Natural killer cell (primary cell): ENCODE measurements around the gene TMEM151A. TPM values are rescaled to one million over a fixed set of nuclear protein-coding genes. Genes with fewer than 3 reads are reported as not detected.

Experiments
- ATAC-seq, 3 donors: fragments of 150-1000 bp in 2 of 3; fragments of 200-7000 bp in 1 of 3; cut with Tn5 transposase; 1 replicate in 1 of 3; 2 replicates in 2 of 3; pipeline ENCODE4 v1.10.0; 2021; ENCODE audit warnings: mild to moderate bottlenecking in 2 of 3, moderate library complexity in 2 of 3
- DNase-seq, 2 donors: peaks; one replicate each; pipeline versions ENCODE4 v3.0.0 to v3.0.0-alpha.2; 2013 to 2021; ENCODE audit warnings: mixed read lengths in 1 of 2
- H3K27ac ChIP-seq: one replicate; pipeline ENCODE4 v1.5.1; 2013; ENCODE audit warnings: mild to moderate bottlenecking, low read length
- H3K27me3 ChIP-seq: one replicate; pipeline ENCODE4 v1.6.1; 2013; ENCODE audit warnings: low read length; ENCODE audit not compliant: control insufficient read depth, insufficient read depth
- H3K36me3 ChIP-seq: one replicate; pipeline ENCODE4 v1.6.1; 2013; ENCODE audit warnings: low read length; ENCODE audit not compliant: control insufficient read depth, insufficient read depth
- H3K4me1 ChIP-seq: one replicate; pipeline ENCODE4 v1.6.1; 2013; ENCODE audit warnings: low read length; ENCODE audit not compliant: control insufficient read depth, insufficient read depth
- H3K4me3 ChIP-seq: one replicate; pipeline ENCODE4 v1.5.1; 2013; ENCODE audit warnings: low read length
- H3K9me3 ChIP-seq: one replicate; pipeline ENCODE4 v1.6.1; 2013; ENCODE audit warnings: low read length; ENCODE audit not compliant: control insufficient read depth, insufficient read depth
- H3K27ac Mint-ChIP-seq, 2 donors: one replicate each; pipeline ENCODE4 v1.8.0; 2022; ENCODE audit warnings: mild to moderate bottlenecking in 2 of 2, mixed read lengths in 2 of 2, moderate library complexity in 1 of 2
- H3K27me3 Mint-ChIP-seq, 2 donors: one replicate each; pipeline ENCODE4 v1.8.0; 2022; ENCODE audit warnings: low read depth in 2 of 2, mixed read lengths in 2 of 2
- H3K36me3 Mint-ChIP-seq: one replicate; pipeline ENCODE4 v1.8.0; 2022; ENCODE audit warnings: mixed read lengths
- H3K4me1 Mint-ChIP-seq, 2 donors: one replicate each; pipeline ENCODE4 v1.8.0; 2022; ENCODE audit warnings: mixed read lengths in 2 of 2
- H3K4me3 Mint-ChIP-seq: one replicate; pipeline ENCODE4 v1.8.0; 2022; ENCODE audit warnings: mild to moderate bottlenecking, moderate library complexity, mixed read lengths
- H3K9me3 Mint-ChIP-seq, 2 donors: one replicate each; pipeline ENCODE4 v1.8.0; 2022; ENCODE audit warnings: mixed read lengths in 2 of 2
- CTCF ChIP-seq: fragments of 200-600 bp; IDR thresholded peaks from one replicate; pipeline ENCODE4 v1.8.0; 2022; ENCODE audit warnings: antibody characterized with exemption
- WGBS: methylation state at CpG from one replicate; pipeline ENCODE4 v1.1.7; 2013; ENCODE audit warnings: missing lambda C conversion rate; ENCODE audit not compliant: insufficient coverage; 5-methylcytosine and 5-hydroxymethylcytosine counted together
- intact Hi-C: fragments of 100-400 bp; cut with micrococcal nuclease; formaldehyde crosslinking; loops from one replicate; pipeline ENCODE4 v1.14.2; 2022
- total RNA-seq, 4 donors: library from RNA; stranded (reverse); fragments of 120-200 nt in 1 of 4; gene quantifications; one replicate each; pipeline versions ENCODE4 v1.2.3 to v1.2.4, GENCODE V29; 2013 to 2022

TMEM151A gene
- total RNA-seq, 3 donors from 2014 or later (not counting 1 experiment from before 2014, with no cell fraction given) = not detected

- no peaks in the 10 kb centered on the region for H3K36me3 Mint-ChIP-seq
- no peaks in the 10 kb centered on the region for H3K27me3 Mint-ChIP-seq
- peaks cover 23% of the 10 kb centered on the region for H3K36me3 ChIP-seq
Measured at GRCh38 chr11:66266378-66267038, 25.2 kb upstream of the TMEM151A start.

GRCh38 chr11:66267039-66267378 is 24.7 kb upstream of the TMEM151A start:
- H3K36me3 ChIP-seq = peaks cover 22% of the 10 kb centered on the region
- H3K36me3 Mint-ChIP-seq = no peaks in the 10 kb centered on the region

More at GRCh38 chr11:66266378-66267038, 25.2 kb upstream of the TMEM151A start:
- Mint-ChIP-seq H3K4me1 (peaks cover 33 to 39% of the 10 kb centered on the region in 2 donors), H3K9me3 (no peaks in the 10 kb centered on the region), H3K4me3 (peak overlapping the region; percentile 97), H3K27ac (peak overlapping the region in 1 of 2 donors; percentile 98)
- intact Hi-C loops = no loop called here
- H3K4me3 ChIP-seq = no peak overlapping the region
- 95% methylated on average over 20 of the region's 20 CpGs for WGBS
- TF ChIP-seq CTCF = no peak
- DNase-seq (no peak), ATAC-seq (no peak)
- H3K9me3 ChIP-seq = no peaks in the 10 kb centered on the region
- H3K4me1 ChIP-seq = peaks cover 45% of the 10 kb centered on the region
- H3K27ac ChIP-seq = no peak overlapping the region
- no peaks in the 10 kb centered on the region for H3K27me3 ChIP-seq

GRCh38 chr11:66267379-66268243 is 24.1 kb upstream of the TMEM151A start:
- Mint-ChIP-seq H3K27ac (peak overlapping the region; percentile 95 to 98), H3K4me3 (peak overlapping the region; percentile 97), H3K9me3 (no peaks in the 10 kb centered on the region), H3K36me3 (no peaks in the 10 kb centered on the region), H3K4me1 (peaks cover 43 to 49% of the 10 kb centered on the region in 2 donors), H3K27me3 (no peaks in the 10 kb centered on the region)
- DNase-seq (peak; percentile 75 to 91), ATAC-seq (peak; percentile 59 to 73 (median 59))
- Histone ChIP-seq H3K27me3 (no peaks in the 10 kb centered on the region), H3K4me3 (peak overlapping the region; percentile 89), H3K36me3 (peaks cover 22% of the 10 kb centered on the region), H3K9me3 (no peaks in the 10 kb centered on the region), H3K27ac (peak overlapping the region; percentile 85), H3K4me1 (peaks cover 56% of the 10 kb centered on the region)
- intact Hi-C loops = loop anchor here (1.0 kb wide), 2 partner anchors 15 to 22 kb away; partner anchors contain the start of gene YIF1A
- WGBS = under 1% methylated on average over 51 of the region's 61 CpGs
- no peak for TF ChIP-seq CTCF

More at GRCh38 chr11:66267039-66267378, 24.7 kb upstream of the TMEM151A start:
- H3K27me3 Mint-ChIP-seq = no peaks in the 10 kb centered on the region
- H3K4me3 Mint-ChIP-seq = peak overlapping the region; percentile 97
- peak overlapping the region; percentile 41 for H3K27ac ChIP-seq
- no peak for DNase-seq
- H3K9me3 ChIP-seq = no peaks in the 10 kb centered on the region
- no peak for TF ChIP-seq CTCF
- no peaks in the 10 kb centered on the region for H3K27me3 ChIP-seq
- no peak for ATAC-seq
- intact Hi-C loops = no loop called here
- peak overlapping the region; percentile 95 to 98 for H3K27ac Mint-ChIP-seq
- peaks cover 50% of the 10 kb centered on the region for H3K4me1 ChIP-seq
- peaks cover 38 to 44% of the 10 kb centered on the region in 2 donors for H3K4me1 Mint-ChIP-seq
- WGBS = 45% methylated on average over 12 of the region's 13 CpGs
- no peaks in the 10 kb centered on the region for H3K9me3 Mint-ChIP-seq
- peak overlapping the region; percentile 89 for H3K4me3 ChIP-seq
